Breast epithelium (tissue), 3 donors: ENCODE measurements around the gene CRYGN.

Experiments used
- POLR2A ChIP-seq: fragments of 450-650 bp; IDR thresholded peaks from one replicate; pipeline ENCODE4 v1.6.1; 2016; ENCODE audit warnings: antibody characterized with exemption, mild to moderate bottlenecking, moderate library complexity
- TF ChIP-seq, protein P1 (sequence below), 3 donors: fragments of 450-650 bp; IDR thresholded peaks; one replicate each; pipeline ENCODE4 v1.5.1; 2016 to 2017; ENCODE audit warnings: antibody characterized with exemption in 3 of 3, mild to moderate bottlenecking in 3 of 3, moderate library complexity in 3 of 3

DNA sequence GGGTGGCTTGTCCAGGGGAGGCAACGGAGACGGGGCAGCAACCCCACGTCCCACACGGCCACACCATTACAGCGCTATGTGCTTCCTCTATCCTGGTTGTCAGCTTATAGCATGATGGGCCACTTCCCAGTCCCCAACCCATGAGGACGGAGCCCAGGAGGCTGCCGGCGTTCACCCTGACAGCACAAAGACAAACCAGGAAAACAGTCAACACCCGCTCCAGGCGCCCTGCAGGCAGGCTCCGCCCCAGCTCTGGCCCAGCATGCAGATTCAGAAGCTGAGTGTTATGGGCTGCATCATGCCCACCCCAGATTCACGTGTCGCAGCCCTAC is 44.9 kb downstream of the CRYGN start:
- no peak for TF ChIP-seq POLR2A
- TF ChIP-seq, protein P1, sequence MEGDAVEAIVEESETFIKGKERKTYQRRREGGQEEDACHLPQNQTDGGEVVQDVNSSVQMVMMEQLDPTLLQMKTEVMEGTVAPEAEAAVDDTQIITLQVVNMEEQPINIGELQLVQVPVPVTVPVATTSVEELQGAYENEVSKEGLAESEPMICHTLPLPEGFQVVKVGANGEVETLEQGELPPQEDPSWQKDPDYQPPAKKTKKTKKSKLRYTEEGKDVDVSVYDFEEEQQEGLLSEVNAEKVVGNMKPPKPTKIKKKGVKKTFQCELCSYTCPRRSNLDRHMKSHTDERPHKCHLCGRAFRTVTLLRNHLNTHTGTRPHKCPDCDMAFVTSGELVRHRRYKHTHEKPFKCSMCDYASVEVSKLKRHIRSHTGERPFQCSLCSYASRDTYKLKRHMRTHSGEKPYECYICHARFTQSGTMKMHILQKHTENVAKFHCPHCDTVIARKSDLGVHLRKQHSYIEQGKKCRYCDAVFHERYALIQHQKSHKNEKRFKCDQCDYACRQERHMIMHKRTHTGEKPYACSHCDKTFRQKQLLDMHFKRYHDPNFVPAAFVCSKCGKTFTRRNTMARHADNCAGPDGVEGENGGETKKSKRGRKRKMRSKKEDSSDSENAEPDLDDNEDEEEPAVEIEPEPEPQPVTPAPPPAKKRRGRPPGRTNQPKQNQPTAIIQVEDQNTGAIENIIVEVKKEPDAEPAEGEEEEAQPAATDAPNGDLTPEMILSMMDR (IDR thresholded peaks at IDR 0.05), result no peak
